Neural progenitor cell (in vitro differentiated cells): ENCODE measurements around the gene OR4C6. TPM values are rescaled to one million over a fixed set of nuclear protein-coding genes. Genes with fewer than 3 reads are reported as not detected.

ENCODE experiments used
- DNase-seq: peaks from one replicate; pipeline ENCODE4 v3.0.0-alpha.2; 2016; ENCODE audit warnings: low spot score
- H2AFZ ChIP-seq: fragments of 200-600 bp; sonication (generic); replicated peaks from 2 replicates; pipeline ENCODE4 v1.6.1; 2016; ENCODE audit warnings: antibody characterized with exemption
- H3F3A ChIP-seq: fragments of 200-600 bp; sonication (generic); 2 replicates; pipeline ENCODE4 v1.6.1; 2016; ENCODE audit warnings: antibody characterized with exemption, low read depth
- H3K27ac ChIP-seq: fragments of 200-600 bp; sonication (generic); 2 replicates; pipeline ENCODE4 v1.5.1; 2016; ENCODE audit warnings: mild to moderate bottlenecking
- H3K27me3 ChIP-seq: fragments of 200-600 bp; sonication (generic); 2 replicates; pipeline ENCODE4 v1.6.1; 2016; ENCODE audit warnings: mild to moderate bottlenecking, moderate library complexity
- H3K36me3 ChIP-seq: fragments of 200-600 bp; sonication (generic); 2 replicates; pipeline ENCODE4 v1.5.1; 2016
- H3K4me1 ChIP-seq: fragments of 200-600 bp; sonication (generic); 2 replicates; pipeline ENCODE4 v1.6.1; 2016; ENCODE audit warnings: mixed run types
- H3K4me2 ChIP-seq: fragments of 200-600 bp; sonication (generic); 2 replicates; pipeline ENCODE4 v1.6.1; 2016
- H3K4me3 ChIP-seq: fragments of 200-600 bp; sonication (generic); 2 replicates; pipeline ENCODE4 v1.5.1; 2016
- H3K79me2 ChIP-seq: fragments of 200-600 bp; sonication (generic); 2 replicates; pipeline ENCODE4 v1.6.1; 2016; ENCODE audit warnings: low read depth
- H3K9ac ChIP-seq: fragments of 200-600 bp; sonication (generic); 2 replicates; pipeline ENCODE4 v1.6.1; 2016
- H3K9me3 ChIP-seq: fragments of 200-600 bp; sonication (generic); 2 replicates; pipeline ENCODE4 v1.5.1; 2016; ENCODE audit warnings: low read depth
- H4K20me1 ChIP-seq: fragments of 200-600 bp; sonication (generic); 2 replicates; pipeline ENCODE4 v1.6.1; 2016; ENCODE audit warnings: low read depth
- H3K27ac Mint-ChIP-seq: 3 replicates; pipeline ENCODE4 v1.8.0; 2021; ENCODE audit warnings: mixed read lengths
- H3K27me3 Mint-ChIP-seq: 2 replicates; pipeline ENCODE4 v1.8.0; 2022; ENCODE audit warnings: low read depth, mild to moderate bottlenecking, inconsistent platforms, moderate library complexity, mixed read lengths; ENCODE audit not compliant: insufficient read depth
- H3K36me3 Mint-ChIP-seq: 3 replicates; pipeline ENCODE4 v1.8.0; 2021; ENCODE audit warnings: mixed read lengths
- H3K4me1 Mint-ChIP-seq: 3 replicates; pipeline ENCODE4 v1.8.0; 2021; ENCODE audit warnings: mixed read lengths
- H3K4me3 Mint-ChIP-seq: 3 replicates; pipeline ENCODE4 v1.8.0; 2021; ENCODE audit warnings: mild to moderate bottlenecking, moderate library complexity, mixed read lengths
- H3K9me3 Mint-ChIP-seq: 3 replicates; pipeline ENCODE4 v1.8.0; 2020; ENCODE audit warnings: mixed read lengths
- EZH2 ChIP-seq: fragments of 200-600 bp; sonication (generic); IDR thresholded peaks from 2 replicates; pipeline ENCODE4 v1.6.1; 2017; ENCODE audit warnings: antibody characterized with exemption, mild to moderate bottlenecking, moderate library complexity
- EZH2phosphoT487 ChIP-seq: fragments of 200-600 bp; sonication (generic); IDR thresholded peaks from 2 replicates; pipeline ENCODE4 v1.6.1; 2017; ENCODE audit warnings: antibody characterized with exemption
- total RNA-seq: library from RNA; depleted of rRNA; stranded (reverse); fragments of >200 nt; gene quantifications from 2 replicates; pipeline ENCODE4 v1.2.3, GENCODE V29; 2015; ENCODE audit warnings: low replicate concordance
- TF ChIP-seq, protein P1 (sequence below): fragments of 200-600 bp; sonication (generic); IDR thresholded peaks from 2 replicates; pipeline ENCODE4 v1.5.1; 2017; ENCODE audit warnings: antibody characterized with exemption, mild to moderate bottlenecking

OR4C6 gene
- total RNA-seq, 1 donor from 2014 or later, result not detected

DNA sequence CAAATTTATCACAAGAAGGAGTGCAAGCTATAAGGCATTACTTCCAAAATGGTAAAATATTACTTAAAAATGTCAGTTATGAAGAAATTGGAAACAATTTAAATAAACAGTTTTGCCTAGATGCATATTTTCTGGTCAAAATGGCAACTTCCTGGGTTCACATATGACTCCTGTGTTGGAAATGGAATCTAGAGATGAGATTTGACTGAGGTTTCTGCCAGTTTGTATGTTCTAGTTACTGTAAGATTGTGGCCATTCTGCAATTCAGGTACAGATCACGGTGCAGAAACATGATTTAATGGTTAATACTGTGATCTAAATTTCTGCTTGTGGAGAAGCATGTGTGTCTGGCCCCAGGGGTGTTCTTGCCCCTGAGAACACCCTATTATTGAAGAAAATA, 3.4 kb upstream of the OR4C6 start:
- no peak for DNase-seq
- no peak overlapping the region for H3K4me3 ChIP-seq
- Mint-ChIP-seq H3K27ac (no peak overlapping the region), H3K9me3 (peaks cover 3% of the 10 kb centered on the region), H3K27me3 (no peaks in the 10 kb centered on the region), H3K36me3 (no peaks in the 10 kb centered on the region), H3K4me1 (no peaks in the 10 kb centered on the region), H3K4me3 (no peak overlapping the region)
- no peaks in the 10 kb centered on the region for H4K20me1 ChIP-seq
- no peaks in the 10 kb centered on the region for H3K79me2 ChIP-seq
- H3F3A ChIP-seq, result no peaks in the 10 kb centered on the region
- no peak overlapping the region for H3K4me2 ChIP-seq
- H3K27ac ChIP-seq, result no peak overlapping the region
- H3K4me1 ChIP-seq, result no peaks in the 10 kb centered on the region
- H3K9ac ChIP-seq, result no peak overlapping the region
- TF ChIP-seq, protein P1, sequence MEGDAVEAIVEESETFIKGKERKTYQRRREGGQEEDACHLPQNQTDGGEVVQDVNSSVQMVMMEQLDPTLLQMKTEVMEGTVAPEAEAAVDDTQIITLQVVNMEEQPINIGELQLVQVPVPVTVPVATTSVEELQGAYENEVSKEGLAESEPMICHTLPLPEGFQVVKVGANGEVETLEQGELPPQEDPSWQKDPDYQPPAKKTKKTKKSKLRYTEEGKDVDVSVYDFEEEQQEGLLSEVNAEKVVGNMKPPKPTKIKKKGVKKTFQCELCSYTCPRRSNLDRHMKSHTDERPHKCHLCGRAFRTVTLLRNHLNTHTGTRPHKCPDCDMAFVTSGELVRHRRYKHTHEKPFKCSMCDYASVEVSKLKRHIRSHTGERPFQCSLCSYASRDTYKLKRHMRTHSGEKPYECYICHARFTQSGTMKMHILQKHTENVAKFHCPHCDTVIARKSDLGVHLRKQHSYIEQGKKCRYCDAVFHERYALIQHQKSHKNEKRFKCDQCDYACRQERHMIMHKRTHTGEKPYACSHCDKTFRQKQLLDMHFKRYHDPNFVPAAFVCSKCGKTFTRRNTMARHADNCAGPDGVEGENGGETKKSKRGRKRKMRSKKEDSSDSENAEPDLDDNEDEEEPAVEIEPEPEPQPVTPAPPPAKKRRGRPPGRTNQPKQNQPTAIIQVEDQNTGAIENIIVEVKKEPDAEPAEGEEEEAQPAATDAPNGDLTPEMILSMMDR, result no peak
- TF ChIP-seq EZH2phosphoT487 (no peak), EZH2 (no peak)
- no peaks in the 10 kb centered on the region for H3K36me3 ChIP-seq
- no peak overlapping the region for H2AFZ ChIP-seq
- no peaks in the 10 kb centered on the region for H3K27me3 ChIP-seq
- no peaks in the 10 kb centered on the region for H3K9me3 ChIP-seq

DNA sequence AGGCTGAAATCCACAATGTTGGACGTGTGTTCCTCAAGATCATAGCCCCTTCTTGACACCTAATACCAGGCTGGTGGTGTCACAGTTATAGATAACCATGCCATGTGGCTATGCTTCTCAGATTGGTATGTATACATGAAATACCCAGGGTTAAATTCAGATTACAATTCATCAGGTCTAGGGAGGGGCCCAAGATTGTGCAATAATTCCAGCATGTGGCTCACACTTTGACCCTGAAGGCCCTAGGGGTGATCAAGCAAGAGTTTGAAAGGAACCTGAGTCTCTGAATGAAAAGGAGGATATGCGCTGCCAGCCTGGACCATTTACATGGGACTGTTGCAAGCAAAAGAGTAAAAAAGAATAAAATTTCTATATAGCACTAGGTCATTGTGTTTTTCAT, 7.4 kb downstream of the OR4C6 start:
- H3K27ac ChIP-seq, result no peak overlapping the region
- no peak overlapping the region for H3K4me3 Mint-ChIP-seq
- no peak overlapping the region for H3K4me3 ChIP-seq
- H3K9me3 ChIP-seq, result peaks cover 6% of the 10 kb centered on the region
- H3F3A ChIP-seq, result no peaks in the 10 kb centered on the region
- H3K4me1 Mint-ChIP-seq, result no peaks in the 10 kb centered on the region
- no peaks in the 10 kb centered on the region for H3K27me3 Mint-ChIP-seq
- TF ChIP-seq EZH2 (no peak), EZH2phosphoT487 (no peak)
- TF ChIP-seq, protein P1, result no peak
- no peak overlapping the region for H3K9ac ChIP-seq
- no peak overlapping the region for H3K4me2 ChIP-seq
- no peak overlapping the region for H3K27ac Mint-ChIP-seq
- no peaks in the 10 kb centered on the region for H3K79me2 ChIP-seq
- no peak overlapping the region for H2AFZ ChIP-seq
- H3K36me3 ChIP-seq, result no peaks in the 10 kb centered on the region
- peaks cover 4% of the 10 kb centered on the region for H3K9me3 Mint-ChIP-seq
- no peaks in the 10 kb centered on the region for H4K20me1 ChIP-seq
- no peaks in the 10 kb centered on the region for H3K36me3 Mint-ChIP-seq
- H3K27me3 ChIP-seq, result no peaks in the 10 kb centered on the region
- DNase-seq, result no peak
- no peaks in the 10 kb centered on the region for H3K4me1 ChIP-seq

DNA sequence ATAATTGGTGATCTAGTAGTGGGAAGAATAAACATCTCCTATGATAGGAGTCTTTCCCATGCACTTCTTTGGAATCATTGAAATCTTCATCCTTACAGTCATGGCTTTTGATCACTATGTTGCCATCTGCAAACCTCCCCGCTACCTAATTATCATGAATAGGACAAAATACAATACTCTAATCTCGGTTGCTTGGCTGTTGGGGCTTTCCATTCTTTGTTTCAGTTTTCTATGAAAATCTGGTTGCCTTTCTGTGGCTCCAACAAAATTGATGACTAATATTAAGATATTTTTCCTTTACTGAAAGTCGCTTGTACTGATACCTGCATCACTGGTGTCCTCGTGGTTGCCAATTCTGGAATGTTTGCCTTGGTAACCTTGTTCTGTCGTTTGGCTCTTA, 11.9 kb downstream of the OR4C6 start:
- TF ChIP-seq EZH2phosphoT487, result no peak
- TF ChIP-seq, protein P1, result no peak
- TF ChIP-seq EZH2, result no peak
- Histone ChIP-seq H3K4me2 (no peak overlapping the region), H3K4me3 (no peak overlapping the region), H3K79me2 (no peaks in the 10 kb centered on the region), H3K27me3 (no peaks in the 10 kb centered on the region), H3K36me3 (no peaks in the 10 kb centered on the region), H3K9me3 (peaks cover 4% of the 10 kb centered on the region), H2AFZ (no peak overlapping the region), H3F3A (no peaks in the 10 kb centered on the region), H3K27ac (no peak overlapping the region), H4K20me1 (no peaks in the 10 kb centered on the region), H3K9ac (no peak overlapping the region), H3K4me1 (no peaks in the 10 kb centered on the region)
- no peak overlapping the region for H3K4me3 Mint-ChIP-seq
- no peaks in the 10 kb centered on the region for H3K9me3 Mint-ChIP-seq
- H3K4me1 Mint-ChIP-seq, result no peaks in the 10 kb centered on the region
- H3K27me3 Mint-ChIP-seq, result peaks cover 2% of the 10 kb centered on the region
- no peak for DNase-seq
- no peaks in the 10 kb centered on the region for H3K36me3 Mint-ChIP-seq
- no peak overlapping the region for H3K27ac Mint-ChIP-seq
